Activated naive CD4-positive, alpha-beta T cell treated with anti-CD3 and anti-CD28 coated beads, Interleukin-2, amount 50 U/mL, for 72 hours (primary cell): ENCODE results near the gene CORO7. TPM values are rescaled to one million over a fixed set of nuclear protein-coding genes. Genes with fewer than 3 reads are reported as not detected.

ENCODE experiments used
- ATAC-seq, 2 donors: fragments of 150-1000 bp; cut with Tn5 transposase; 2 replicates each; pipeline ENCODE4 v1.10.0; 2021; ENCODE audit warnings: mild to moderate bottlenecking in 2 of 2, moderate library complexity in 2 of 2
- DNase-seq, 2 donors: peaks; one replicate each; pipeline ENCODE4 v3.0.0; 2021 to 2022; ENCODE audit warnings: low spot score in 2 of 2
- H3K27ac Mint-ChIP-seq, 2 donors: one replicate each; pipeline ENCODE4 v1.8.0; 2022; ENCODE audit warnings: mild to moderate bottlenecking in 2 of 2, mixed read lengths in 2 of 2
- H3K36me3 Mint-ChIP-seq, 2 donors: one replicate each; pipeline ENCODE4 v1.8.0; 2022; ENCODE audit warnings: mixed read lengths in 2 of 2
- H3K9me3 Mint-ChIP-seq, 2 donors: one replicate each; pipeline ENCODE4 v1.8.0; 2022; ENCODE audit warnings: mixed read lengths in 2 of 2
- total RNA-seq, 2 donors: library from RNA; stranded (reverse); gene quantifications; one replicate each; pipeline ENCODE4 v1.2.3, GENCODE V29; 2022

The CORO7 gene
- total RNA-seq, 2 donors from 2014 or later = 52.5 to 65.9 TPM

DNA sequence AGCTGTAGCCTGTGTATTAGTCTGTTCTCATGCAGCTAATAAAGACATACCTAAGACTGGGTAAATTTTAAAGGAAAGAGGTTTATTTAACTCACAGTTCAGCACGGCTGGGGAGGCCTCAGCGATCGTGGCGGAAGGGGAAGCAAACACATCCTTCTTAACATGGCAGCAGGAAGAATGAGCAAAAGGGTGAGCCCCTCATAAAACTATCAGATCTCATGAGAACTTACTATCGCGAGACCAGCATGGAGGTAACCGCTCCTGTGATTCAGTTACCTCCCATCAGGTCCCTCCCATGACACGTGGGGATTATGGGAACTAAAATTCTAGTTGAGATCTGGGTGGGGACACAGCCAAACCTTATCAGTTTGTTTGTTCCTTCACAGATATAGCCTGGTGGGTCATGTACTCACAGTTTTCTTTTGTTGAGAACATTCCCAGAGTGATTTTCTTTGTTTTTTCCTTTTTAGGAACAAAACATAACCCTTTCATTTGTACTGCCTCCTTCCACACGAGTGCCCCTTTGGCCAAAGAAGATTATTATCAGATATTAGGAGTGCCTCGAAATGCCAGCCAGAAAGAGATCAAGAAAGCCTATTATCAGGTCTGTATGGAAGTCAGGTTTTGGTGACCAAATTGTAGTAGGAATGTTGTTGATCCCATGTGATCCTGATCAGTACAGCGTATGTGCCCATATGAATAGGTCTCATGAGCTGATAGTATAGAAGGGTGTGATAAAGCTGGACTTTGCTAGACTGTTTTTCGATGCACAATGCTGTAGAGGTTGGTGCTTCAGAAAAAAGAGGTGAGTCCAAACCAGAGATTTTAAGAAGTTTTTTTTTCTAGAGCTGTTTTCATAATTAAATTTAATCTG, 17.8 kb upstream of the CORO7 start:
- peaks cover 11 to 15% of the 10 kb centered on the region in 2 donors for H3K36me3 Mint-ChIP-seq
- ATAC-seq (no peak), DNase-seq (no peak)
- peak overlapping the region; percentile 23 to 84 for H3K27ac Mint-ChIP-seq
- H3K9me3 Mint-ChIP-seq = no peaks in the 10 kb centered on the region

DNA sequence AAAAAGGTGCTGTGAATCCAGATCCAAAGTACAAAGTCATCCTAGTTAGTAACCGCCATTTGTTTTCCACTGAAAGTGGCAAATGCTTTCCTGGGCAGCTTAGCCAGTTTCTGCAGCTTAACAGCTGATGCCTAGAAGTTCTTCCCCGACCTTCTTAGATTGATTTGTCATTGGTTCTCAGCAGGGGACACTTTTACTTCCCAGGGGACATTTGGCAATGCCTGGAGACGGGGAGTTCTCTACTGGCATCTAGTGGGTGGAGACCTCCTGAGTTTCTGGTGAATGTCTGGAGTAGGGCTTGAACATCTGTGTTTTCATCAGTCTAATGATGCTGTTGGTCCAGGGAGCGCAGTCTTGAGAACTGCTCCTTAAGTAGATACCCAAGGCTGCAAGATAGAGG, 16.8 kb upstream of the CORO7 start:
- Mint-ChIP-seq H3K36me3 (peaks cover 15% of the 10 kb centered on the region in 2 donors), H3K27ac (peak overlapping the region in 1 of 2 donors; percentile 23), H3K9me3 (no peaks in the 10 kb centered on the region)
- DNase-seq (no peak), ATAC-seq (no peak)

DNA sequence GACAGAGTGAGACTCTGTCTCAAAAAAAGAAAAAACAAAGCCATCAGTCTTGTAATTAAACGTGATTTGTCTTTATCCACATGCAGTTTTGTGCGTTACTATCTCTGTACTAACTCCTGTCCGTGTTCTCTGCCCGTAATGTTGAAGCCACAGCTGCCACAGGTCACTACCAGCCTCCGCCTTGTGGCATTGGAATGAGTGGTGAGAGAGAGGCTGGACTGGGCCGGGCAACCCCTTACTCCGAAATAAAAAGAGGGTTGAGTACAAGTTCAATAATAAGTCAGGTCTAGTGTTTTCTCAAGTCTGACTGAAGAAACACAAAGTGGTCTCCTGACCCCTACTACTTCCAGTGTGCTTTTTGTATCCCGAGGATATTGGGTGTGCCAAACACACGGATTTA, 14.6 kb upstream of the CORO7 start:
- Mint-ChIP-seq H3K36me3 (peaks cover 21 to 22% of the 10 kb centered on the region in 2 donors), H3K9me3 (no peaks in the 10 kb centered on the region), H3K27ac (no peak overlapping the region)
- DNase-seq = no peak
- ATAC-seq = no peak

DNA sequence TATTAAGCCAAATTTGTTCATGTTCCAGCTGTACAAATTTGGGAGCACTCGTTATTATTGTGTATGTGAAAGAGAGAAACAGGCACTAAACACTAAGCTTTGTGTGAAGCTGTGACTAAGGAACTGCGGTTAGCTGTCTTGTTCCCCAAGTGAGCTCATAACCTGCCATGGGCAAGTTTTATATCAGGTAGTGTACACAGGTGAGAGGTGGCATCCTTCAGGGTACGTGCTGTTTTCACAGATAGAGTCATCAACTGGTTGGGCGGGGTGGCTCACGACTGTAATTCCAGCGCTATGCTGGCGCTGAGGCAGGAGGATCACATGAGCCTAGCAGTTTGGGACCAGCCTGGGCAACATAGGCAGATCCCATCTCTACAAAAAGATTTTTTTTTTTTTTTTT, 12.1 kb upstream of the CORO7 start:
- Mint-ChIP-seq H3K36me3 (peaks cover 17 to 23% of the 10 kb centered on the region in 2 donors), H3K9me3 (no peaks in the 10 kb centered on the region), H3K27ac (no peak overlapping the region)
- ATAC-seq (no peak), DNase-seq (no peak)

GRCh38 chr16:4426722-4427372, 10.5 kb upstream of the CORO7 start:
- DNase-seq = no peak
- ATAC-seq = no peak
- Mint-ChIP-seq H3K27ac (peak overlapping the region; percentile 99), H3K9me3 (no peaks in the 10 kb centered on the region), H3K36me3 (peaks cover 17 to 23% of the 10 kb centered on the region in 2 donors)

DNA sequence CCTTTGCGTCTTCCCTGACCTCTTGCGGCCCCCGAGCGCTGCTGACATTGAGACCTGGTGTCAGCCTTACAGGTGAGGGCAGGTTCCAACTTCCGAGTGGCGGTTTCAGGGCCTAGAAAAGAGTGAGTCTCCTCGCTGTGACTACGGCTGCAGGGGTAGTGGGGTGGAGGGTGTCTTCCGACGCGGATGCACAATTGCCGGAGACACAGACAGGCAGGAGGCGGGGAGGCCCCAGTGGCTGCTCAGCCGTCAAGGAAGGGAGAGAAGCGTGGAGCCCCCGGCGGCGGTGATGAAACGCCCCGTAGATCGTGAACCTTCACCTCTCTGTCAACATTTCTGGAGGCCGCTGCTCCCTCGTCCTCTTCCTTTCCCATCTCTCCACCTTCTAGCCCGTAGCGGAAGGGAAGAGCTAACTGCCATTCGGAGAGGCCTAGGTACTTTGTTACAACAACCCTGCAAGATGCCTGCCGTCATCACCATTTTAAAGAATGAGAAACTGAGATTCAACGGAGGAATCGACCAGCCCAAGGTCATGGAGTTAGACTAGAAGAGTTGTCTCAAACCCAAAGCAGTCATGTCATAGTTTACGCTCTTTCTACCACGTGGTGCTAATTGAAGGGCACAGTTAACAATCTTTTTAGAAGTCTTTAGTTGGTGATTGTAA, 9.8 kb upstream of the CORO7 start:
- H3K36me3 Mint-ChIP-seq = peaks cover 17 to 23% of the 10 kb centered on the region in 2 donors
- peak overlapping the region; percentile 99 for H3K27ac Mint-ChIP-seq
- no peaks in the 10 kb centered on the region for H3K9me3 Mint-ChIP-seq
- DNase-seq = no peak
- ATAC-seq = peak; percentile 35 to 44

GRCh38 chr16:4425378-4426020, 9.1 kb upstream of the CORO7 start, which contains the start of gene DNAJA3:
Gene DNAJA3, plus strand, starts transcription at chr16:4425868. Its CDS starts 14 bp downstream, at chr16:4425882.
- peak; percentile 91 to 96 for DNase-seq
- Mint-ChIP-seq H3K27ac (peak within 1 kb of the TSS; percentile 99), H3K36me3 (peaks cover 17 to 23% of the 10 kb centered on the region in 2 donors), H3K9me3 (no peaks in the 10 kb centered on the region)
- peak; percentile 94 to 95 for ATAC-seq

DNA sequence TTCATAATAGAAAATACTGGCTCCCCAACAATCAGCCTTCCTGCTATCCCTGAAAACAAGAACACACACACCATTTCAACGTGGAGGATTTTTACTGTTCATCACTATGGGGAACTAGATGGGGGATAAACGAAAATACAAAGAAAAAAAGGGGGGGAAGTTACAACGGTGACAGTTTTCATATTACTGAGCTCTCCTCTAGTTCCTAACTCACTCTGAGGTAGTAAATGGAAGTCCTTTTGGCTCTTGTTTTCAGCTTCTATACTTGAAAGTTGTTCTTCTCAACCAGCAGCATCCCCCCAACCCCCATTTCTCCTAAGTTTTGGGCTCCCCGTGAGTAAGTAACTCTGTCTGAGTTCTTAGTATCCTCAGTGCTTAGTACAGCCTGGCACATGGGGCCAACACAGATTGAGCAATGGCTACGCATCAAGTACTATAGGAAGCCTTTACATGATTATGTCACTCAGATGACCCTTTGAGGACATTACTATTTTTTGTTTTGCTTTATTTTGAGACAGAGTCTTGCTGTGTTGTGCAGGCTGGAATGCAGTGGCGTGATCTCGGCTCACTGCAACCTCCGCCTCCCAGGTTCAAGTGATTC, 4.2 kb upstream of the CORO7 start:
- H3K27ac Mint-ChIP-seq = no peak overlapping the region
- DNase-seq (no peak), ATAC-seq (no peak)
- no peaks in the 10 kb centered on the region for H3K9me3 Mint-ChIP-seq
- H3K36me3 Mint-ChIP-seq = peaks cover 0 to 1% of the 10 kb centered on the region in 2 donors

- Mint-ChIP-seq H3K36me3 (peaks cover 0 to 6% of the 10 kb centered on the region in 2 donors), H3K9me3 (no peaks in the 10 kb centered on the region), H3K27ac (no peak overlapping the region)
- ATAC-seq = no peak
- no peak for DNase-seq
Measured at GRCh38 chr16:4419402-4419959, 3.1 kb upstream of the CORO7 start.

- Mint-ChIP-seq H3K36me3 (peaks cover 0 to 6% of the 10 kb centered on the region in 2 donors), H3K9me3 (no peaks in the 10 kb centered on the region), H3K27ac (peak overlapping the region; percentile 89 to 96)
- peak; percentile 63 to 72 for DNase-seq
- ATAC-seq = peak; percentile 9 to 14
Measured at GRCh38 chr16:4415538-4416199, 727 bp downstream of the CORO7 start.

- ATAC-seq (peak; percentile 73 to 79), DNase-seq (peak; percentile 71 to 80)
- H3K9me3 Mint-ChIP-seq = no peaks in the 10 kb centered on the region
- H3K36me3 Mint-ChIP-seq = peaks cover 0 to 6% of the 10 kb centered on the region in 2 donors
- H3K27ac Mint-ChIP-seq = peak overlapping the region; percentile 89 to 96
Measured at GRCh38 chr16:4414187-4414917, 2.0 kb downstream of the CORO7 start.

DNA sequence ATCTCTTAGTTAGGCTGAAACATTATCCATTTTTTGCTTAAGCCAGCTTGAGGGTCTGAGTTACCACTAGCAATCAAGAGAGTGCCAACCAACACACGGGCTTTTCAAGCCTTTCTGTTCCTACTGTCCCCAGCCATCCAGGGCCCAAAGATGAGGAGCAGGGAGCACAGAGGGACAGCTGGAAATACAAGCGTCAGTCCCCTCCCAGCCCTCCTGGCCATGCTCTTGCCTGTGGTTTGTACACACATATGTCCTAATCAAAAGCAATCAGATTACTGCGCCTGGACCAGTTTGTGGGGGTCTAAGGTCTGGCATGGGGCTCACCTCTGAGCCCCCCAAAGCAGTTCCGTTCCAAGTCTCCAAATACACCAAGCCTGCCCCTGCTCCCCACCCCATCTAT, 3.5 kb downstream of the CORO7 start:
- DNase-seq (no peak), ATAC-seq (no peak)
- H3K27ac Mint-ChIP-seq = no peak overlapping the region
- H3K36me3 Mint-ChIP-seq = peaks cover 0 to 6% of the 10 kb centered on the region in 2 donors
- no peaks in the 10 kb centered on the region for H3K9me3 Mint-ChIP-seq

GRCh38 chr16:4412159-4412558, 4.2 kb downstream of the CORO7 start:
- DNase-seq (no peak), ATAC-seq (no peak)
- H3K27ac Mint-ChIP-seq = no peak overlapping the region
- peaks cover 0 to 6% of the 10 kb centered on the region in 2 donors for H3K36me3 Mint-ChIP-seq
- H3K9me3 Mint-ChIP-seq = no peaks in the 10 kb centered on the region

DNA sequence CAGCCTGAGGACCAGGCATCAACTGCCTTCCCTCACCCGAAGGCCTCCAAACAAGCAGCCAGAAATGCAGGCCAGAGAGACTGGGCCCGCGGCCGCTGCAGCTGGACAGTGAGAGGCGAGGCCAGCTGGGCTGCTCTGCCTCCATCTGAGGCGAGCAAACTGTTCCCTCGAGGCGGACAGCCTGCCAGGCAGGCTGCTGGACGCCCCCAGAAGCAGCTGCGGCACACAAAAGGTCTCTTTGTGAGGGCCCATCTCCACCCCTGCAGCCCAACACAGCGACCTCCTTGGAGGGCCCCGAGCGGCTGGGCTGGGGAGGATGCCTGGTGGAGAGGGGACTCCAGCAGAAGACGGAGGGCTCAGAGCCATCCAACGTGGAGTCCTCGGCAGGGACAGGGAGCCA, 4.7 kb downstream of the CORO7 start:
- DNase-seq = no peak
- no peak for ATAC-seq
- H3K27ac Mint-ChIP-seq = no peak overlapping the region
- H3K9me3 Mint-ChIP-seq = no peaks in the 10 kb centered on the region
- peaks cover 0 to 6% of the 10 kb centered on the region in 2 donors for H3K36me3 Mint-ChIP-seq
